NCI-H2107 treated with DMSO at 0.1 percent for 48 hours (cell line): ENCODE results near the gene GSG1L.

Experiments
- DNase-seq: peaks from one replicate; lab custom pipeline; 2025; ENCODE audit not compliant: unreplicated experiment; lab: John Stamatoyannopoulos, UW

GSG1L gene

DNA sequence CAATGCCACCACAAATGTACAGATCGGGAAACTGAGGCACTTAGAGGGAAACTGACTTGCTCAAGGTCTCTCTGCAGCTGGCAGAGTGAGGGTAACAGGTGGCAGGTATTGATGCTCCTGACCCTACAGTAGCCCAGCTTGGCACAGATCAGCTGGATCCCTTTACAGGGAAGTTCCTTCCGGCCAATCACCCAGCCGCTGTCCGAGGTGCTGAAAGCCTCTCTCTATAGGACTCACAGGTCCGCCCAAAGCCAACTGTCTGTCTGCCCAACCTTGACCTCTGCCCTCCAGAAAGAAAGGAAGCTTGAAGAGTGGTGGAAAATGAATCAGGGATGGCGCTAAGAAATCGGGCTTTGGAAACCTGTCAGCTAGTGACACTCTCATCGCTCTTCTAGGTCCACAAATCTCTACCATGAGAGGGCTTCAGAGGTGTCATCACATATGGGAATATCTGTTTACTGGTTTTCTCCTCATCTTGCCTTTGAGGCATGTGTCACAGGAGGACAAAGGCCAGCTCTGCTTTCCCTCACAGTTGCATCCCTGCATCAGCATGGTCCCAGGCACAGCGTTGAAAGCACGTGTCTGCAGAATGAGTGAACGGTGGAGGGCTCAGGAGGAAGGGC, 267.4 kb downstream of the GSG1L start:
- no peak for DNase-seq

DNA sequence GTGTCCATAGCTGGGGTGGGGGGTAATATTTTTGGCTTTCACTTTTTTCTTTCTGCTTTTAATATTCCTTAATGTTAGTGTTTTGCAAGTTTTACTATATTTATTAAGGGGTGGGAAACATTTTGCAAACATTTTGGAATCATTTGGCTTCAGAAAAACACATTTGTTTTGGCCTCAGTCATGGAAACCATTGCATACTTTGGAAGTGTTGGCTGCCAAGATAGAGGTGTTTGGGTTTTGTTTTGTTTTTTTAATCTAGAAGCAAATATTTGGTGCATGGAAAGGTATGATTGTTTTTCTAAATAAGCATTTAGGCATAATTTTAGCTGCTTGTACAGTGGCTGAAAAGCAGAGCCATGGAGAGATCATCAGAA, 270.3 kb downstream of the GSG1L start:
- DNase-seq, result no peak

DNA sequence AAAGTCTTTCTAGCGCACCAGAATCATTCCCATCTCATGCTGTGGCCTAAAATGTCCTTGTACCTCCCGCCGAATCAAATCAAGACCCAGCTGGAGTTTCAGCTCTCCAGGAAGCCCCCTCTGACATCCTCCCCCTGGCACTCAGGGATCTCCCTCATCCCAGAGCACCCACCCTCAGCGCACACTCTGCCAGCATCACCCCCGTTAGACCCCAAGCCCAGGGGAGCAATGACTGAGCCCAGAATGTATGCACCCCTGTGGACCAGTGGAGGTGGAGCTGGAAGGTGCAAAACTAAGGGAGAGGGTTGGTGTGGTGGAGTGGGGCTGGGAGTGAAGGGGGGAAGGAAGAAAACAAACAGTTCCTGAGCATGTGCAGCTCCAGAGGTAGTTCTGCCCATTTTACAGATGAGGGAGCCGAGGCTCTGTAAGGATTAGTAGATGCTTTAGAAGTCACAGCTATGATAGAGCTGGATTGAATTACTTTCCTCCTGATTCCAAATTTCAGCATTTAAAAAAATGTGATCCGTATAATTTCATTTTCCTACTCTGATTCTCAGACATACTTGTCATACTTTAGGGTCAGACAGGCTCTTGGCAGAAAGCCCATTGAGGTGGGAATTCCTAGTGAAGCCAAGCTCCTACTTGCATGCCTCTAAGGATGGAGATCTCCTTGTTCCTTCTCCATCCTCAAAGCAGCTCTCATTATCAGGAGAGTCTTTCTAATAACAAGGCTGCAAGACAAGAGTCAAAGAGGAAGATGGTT, 270.8 kb downstream of the GSG1L start:
- no peak for DNase-seq

DNA sequence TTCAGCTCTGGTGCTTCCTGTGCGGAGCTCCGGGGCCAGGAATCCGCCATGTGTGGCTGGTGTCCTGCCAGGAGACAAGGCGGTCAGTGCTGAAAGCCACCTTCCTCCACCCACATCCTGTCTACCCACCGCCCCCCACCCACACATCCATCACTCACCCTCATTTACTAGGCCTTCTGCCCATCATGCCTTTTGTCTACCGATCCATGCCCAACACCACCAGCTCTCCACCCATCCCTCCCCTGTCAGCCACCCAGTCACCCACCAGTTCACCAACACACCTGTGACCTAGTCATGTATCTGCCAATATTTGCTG, 272.2 kb downstream of the GSG1L start:
- DNase-seq, result no peak

DNA sequence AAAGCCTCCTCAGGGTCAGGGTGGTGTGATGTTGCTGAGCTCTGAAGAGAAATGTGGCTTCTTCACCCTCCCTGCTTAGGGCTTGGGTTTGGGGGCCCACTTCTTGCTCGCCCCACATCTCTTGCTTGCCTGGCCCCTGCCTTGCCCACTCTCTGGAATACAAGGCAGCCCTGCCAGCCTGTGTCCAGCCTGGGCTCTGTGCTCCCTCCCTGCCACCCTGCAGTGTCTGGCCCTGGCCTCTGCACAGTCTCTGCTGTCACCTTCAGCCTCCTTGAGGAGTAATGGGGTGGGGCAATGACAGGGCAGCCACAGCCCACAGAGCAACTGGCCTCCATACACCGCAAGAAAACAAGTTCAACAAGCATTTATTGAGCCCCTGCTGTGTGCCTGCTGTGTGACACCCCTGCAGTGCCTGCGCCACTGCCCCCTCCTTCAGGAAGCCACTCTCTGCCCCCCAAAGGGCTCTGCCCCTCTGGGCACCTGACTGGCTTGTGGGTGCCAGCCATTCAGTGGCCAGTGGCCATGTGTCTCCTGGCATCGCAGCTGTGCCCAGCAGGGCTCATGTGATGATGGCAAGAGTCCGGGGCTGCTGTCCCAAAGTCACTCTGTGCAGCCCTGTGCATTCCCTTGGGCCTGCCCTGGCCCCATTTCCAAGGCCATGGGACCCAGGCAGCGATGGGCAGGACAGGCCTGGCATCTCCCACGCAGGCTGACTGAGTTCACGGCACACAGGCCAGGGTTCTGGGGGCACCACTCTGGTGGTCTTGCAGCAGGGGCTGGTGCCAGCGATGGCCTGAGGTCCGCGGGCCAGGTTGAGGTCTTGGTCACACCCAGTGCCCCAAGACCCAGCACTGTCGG, 272.7 kb downstream of the GSG1L start:
- DNase-seq, result no peak

DNA sequence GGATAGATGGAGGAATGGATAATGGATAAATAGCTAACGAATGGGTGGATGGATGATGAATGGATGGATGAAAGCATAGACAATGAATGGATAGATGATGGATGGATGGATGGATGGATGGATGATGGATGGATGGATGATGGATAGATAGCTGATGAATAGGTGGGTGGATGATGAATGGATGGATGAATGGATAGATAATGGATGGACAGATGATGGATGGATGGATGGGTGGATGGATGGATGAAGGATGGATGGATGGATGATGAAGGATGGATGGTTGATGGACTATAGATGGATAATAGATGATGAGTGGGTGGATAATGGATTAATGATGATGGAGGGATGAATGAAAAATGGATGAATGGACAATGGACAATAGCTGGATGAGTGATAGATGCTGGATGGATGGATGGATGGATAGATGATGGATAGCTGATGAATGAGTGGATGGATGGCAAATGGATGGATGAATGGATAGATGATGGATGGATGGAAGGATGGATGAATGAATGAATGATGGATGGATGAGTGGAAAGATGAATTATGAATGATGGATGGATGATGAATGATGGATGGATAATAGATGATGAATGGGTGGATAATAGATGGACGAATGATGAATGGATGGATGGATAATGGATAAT, 273.8 kb downstream of the GSG1L start:
- no peak for DNase-seq

DNA sequence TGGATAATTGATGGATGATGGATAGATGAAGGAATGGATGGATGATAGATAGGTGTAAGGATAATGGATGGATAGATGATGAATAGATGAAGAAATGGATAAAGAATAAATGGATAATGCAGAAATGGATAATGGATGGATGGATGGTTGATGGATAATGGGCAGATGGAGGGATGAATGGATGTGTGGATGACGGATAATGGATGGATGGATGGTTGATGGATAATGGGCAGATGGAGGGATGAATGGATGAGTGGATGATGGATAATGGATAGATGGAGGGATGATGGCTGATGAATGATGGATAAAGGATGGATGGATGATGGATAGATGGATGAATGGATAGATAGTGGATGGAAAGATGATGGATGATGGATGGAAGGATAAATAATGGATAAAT, 274.4 kb downstream of the GSG1L start:
- no peak for DNase-seq

DNA sequence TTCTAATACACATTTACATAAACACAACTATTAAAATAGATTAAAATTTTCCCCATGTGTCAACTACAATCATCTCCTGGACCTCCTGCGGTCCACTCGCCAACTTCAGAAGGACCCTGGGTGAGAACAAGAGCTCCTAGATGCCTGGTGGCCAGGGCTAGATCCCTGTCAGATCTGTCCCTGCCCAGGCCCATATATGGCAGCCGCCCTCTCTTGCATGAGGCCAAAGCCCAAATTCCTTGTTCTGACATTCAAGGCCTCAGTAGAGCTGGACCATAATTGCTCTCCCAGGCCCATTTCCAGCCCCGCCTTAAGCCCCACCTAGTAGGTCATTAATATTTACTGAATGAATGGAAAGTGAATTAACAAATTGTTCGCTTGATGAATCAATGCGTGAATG, 275.8 kb downstream of the GSG1L start:
- DNase-seq, result no peak

DNA sequence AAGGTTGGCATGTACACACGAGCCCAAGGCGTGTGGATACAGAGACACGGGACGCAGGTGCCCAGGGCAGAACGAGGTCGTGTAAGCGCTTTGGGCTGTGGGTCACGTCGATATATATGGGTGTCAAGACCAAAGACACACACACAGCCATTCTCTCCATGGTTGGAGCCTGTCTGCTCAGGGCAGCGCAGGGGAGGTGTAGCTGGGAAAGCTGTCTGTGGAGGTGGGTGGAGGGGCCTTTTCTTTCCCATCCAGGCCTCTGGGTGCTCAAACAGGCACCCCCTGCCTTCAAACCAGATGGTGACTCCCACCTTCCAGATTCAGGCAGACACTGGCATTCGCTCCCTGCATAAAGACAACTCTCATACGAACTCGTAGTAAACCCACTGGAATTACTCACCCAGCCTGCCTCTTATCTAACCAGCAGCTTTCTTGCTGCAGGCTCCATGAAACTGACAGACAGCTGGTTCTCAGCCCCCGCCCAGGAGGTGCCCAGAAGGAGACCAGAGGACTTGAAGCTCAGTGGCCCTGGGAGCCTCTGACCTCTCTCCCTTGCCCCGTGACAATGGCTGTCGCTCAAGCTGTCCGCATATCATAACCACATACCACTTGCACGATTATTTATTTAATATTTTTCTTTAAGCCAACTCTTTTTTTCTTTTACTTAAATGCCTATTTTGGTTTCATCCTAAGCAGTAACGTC, 276.4 kb downstream of the GSG1L start:
- DNase-seq, result no peak

DNA sequence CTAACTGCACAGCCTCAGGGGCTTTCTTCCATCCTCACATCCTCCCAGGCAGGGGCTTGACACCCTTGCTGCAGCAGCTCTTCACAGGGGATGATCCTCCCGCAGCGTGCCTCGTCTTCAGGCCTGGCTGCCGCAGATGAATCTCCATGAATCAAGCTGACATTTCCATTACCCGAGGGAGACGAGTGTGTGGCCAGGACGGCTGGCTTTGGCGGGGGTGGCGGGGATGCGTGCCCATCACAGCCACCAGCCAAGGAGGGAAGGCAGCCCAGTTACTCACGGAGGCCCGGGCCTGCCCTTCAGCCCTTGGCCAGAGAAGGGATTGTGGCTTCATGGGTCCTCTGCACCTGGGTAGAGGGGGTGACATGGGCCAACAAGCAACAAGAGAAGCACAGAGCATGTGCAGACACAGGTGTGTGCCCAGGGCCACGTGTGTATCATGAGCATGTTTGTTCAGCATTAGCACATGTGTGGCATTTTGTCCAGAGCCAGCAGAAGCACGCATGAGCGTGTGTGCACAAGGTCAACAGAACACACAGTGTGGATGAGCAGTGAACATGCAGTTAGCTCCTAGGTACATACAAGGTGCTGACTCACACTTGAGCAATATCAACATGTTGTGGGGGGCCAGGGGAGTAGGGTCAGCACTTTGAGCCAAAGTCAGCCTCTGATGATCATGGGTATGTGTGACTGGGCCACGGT, 277.1 kb downstream of the GSG1L start:
- DNase-seq, result no peak

DNA sequence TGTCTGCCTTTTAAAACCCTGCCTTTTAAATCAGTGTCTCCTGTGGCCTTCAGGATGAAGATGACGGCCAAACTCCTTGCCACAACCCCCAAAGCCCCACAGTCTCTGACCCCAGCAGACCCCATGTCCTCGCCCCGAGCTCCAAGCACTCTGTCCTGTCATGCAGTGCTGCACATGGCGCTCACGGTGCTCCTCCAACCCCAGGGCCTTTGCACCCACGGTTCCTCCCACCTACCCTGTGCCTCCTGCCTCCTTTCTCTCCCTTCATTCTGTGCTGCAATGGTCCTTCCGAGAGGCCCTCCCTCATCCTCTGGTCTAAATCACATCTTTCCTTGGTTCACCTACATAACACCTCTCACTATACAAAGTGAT, 278.2 kb downstream of the GSG1L start:
- no peak for DNase-seq

DNA sequence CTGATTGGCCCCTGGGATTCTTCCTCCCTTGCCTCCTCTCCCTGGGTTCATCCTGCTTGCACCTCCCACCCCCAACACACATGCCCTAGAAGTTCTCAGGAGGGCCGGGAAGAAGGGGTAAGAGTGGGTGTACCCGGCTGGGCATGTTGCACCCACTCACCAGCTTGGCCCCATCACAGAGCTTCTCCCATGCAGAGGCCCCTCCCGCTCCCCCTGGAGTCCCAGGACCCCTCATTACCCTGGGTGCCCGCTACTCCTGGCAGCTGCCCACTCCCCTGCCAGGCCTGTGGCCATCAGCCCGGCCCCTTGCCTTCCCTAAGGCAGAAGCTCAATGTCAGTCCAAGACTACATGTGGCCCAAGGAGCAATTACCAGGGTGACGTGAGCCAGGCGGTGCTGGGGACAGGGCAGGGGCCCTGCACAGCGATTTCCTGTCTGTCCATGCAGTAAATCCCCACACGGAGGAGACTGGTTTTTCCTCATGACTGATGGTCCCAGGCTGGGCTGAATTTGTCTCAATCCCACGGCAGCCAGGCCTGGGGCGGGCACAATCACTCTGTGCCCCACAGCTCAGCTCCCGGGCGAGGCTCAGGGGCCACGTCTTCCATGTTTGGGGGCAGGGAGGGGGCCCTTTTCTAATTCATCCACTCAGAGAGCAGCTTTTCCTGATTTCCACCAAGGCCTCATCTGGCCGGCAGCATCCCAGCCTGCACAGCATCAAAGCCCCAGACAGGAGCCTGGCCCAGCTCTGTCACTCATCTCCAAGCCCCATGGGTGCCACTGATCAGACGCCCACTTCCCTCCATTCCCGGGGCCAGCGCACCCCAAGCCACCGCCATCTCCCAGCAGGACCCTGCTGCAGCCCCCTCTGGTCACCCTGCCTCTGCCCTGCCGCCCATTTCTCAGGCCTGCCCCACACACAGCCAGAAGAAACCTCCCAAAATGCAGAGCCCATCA, 278.9 kb downstream of the GSG1L start:
- no peak for DNase-seq

DNA sequence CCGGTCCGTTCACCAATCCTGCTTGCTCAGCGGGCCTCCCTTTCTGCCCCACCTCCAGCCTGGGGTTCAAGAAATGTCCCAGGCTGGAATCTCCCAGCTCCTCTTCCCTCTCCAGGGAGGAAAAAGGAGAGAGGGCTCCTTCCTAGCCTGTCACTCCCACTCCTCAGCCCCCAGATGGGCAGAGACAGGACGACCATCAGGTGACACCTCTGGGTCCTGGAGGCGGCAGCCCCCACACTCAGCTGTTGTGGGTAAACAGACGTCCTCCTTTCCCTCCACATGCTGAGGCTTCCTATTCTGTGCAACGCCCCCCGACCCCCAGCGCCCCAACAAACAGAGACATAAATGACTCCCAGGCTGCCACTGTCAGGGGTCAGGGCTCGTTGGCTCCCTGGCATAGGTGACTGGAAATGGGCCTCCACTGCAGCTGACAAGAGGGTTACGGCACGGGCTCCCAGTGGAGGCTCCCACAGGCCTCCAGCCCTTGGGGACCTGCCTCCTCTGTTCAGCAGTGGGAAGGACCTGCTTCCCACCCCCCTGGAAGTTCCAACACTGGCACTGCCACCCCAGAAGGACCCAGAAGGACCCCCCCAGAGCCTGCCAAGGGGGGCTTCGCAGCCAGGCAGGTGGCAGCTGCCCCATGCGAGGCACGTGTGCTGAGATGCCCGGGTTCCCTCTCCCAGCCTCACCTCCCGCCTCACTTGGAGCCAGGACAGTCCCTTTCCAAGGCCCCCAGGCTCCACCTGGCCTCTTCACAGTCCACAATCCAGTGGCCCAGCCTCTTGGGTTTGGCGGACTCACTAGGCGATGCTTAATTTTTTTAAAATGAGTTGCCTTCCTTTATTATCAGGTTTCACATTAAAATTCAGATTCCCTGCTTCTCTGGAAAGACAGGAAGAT, 281.3 kb downstream of the GSG1L start:
- DNase-seq, result no peak

DNA sequence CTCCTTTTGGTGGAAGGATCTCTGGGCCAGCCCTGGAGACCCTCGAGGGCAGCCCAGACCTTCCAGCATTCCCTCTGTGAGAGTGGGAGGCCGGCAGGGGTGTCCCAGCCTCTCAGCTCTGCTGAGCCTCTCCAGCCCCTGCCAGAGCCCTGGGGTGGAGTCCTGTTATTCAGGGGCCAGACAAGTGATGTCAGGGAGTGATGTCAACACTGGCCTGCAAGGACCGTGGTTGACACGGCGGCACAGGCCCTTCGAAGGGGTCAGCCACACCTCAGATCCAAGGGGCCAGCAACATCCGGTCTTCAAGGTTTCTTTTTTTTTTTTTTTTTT, 282.4 kb downstream of the GSG1L start:
- no peak for DNase-seq

DNA sequence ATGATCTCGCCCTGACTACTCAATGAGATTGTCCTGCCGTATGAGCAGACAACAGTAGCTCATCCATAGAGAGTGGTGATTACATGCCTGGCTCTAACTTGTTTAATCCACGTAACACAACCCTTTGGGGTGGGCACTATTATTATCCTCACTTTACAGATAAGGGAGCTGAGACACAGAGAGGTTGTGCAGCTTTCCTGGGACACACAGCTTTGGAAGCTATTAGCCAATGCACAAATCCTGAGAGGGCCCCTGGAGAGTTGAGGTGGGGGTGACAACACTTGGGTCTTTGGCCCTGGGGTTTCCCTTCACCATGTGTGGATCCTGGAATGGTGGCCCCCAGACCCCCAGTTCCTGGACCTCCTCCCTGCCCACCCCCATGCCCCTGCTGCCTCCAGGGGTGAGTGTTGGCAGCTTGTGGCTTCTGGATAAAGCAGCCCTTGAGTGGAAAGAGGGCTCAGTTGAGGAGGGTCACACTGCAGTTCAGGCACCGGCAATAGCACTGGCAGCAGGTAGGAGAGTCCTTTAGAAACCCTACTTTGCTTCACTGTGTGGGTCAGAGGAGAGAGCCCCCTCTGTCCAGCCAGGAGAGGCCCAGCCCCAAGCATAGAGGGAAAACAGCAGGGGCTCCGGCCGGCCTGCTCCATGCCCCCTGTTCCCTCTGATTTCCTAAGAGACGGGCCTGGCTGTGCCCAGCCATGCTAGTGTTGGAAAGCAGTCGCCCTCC, 282.9 kb downstream of the GSG1L start:
- DNase-seq, result no peak

DNA sequence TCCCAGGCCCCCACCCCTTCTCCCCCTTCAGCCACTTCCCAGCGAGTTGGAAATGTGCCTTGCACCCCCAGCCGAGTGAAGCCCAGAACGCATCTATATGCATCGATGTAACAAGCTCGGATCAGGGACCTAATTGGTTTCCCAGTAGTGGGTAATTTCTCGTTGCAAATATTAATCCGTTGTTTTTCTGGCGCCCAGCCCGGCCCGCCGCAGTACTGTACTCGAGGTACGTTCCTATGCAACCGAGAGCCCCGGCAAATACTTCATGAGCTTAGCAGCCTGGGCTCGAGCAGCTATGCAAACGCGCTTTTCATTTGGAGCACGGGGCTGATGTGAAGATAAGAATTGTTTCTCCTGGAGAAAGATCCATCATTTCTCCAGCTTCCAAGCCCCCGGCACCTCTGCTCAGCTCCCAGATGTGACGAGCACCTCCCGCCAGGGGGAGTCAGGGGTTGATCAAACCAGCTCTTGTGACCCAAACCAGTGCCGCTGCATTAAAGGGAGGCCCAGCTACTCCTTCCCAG, 283.8 kb downstream of the GSG1L start:
- DNase-seq, result no peak

DNA sequence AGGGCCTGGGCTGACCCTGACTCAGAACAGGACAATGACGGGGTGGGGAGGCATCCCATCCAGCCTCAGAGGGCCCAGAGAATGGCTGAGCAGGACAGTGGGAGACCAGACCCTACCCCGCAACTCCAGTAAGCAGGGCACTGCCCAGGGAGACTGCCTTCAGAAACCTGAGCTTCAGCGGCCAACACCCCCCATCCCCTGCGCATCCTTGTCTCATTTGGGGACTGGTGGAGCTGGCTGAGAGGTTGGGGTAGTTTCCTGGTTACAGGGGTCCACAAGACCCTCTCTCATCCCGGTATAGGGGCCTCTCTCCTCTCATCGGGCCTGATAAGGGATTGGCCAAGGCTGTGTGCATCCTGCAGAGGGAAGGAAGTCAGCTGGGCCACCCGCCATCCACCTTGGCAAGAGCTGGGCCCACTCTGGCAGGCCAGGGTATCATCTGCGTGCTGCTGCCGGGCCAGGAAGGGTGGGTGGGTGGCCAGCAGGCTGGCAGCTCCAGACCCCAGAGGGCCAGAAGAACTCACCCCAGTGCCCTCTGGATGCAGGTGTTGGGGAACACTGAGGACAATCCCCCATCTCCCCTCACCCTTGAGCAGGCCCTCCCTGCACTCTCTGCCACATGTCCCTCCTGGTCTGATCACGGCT, 284.5 kb downstream of the GSG1L start:
- no peak for DNase-seq
